HG03520 (cell line): ENCODE results near the gene BDH1.
A peak's percentile ranks its signal among the peaks of the same experiment; 100 is the strongest.
"Not testable (repeated sequence)": the region's sequence is repeated elsewhere in the genome, so short reads cannot be mapped to it uniquely, and the experiment has no call there.

Experiments
- ATAC-seq: cut with Tn5 transposase; IDR thresholded peaks from one replicate; pipeline ENCODE4 v1.9.1; 2021; ENCODE audit warnings: mild to moderate bottlenecking, moderate library complexity; ENCODE audit not compliant: unreplicated experiment

Gene BDH1

DNA sequence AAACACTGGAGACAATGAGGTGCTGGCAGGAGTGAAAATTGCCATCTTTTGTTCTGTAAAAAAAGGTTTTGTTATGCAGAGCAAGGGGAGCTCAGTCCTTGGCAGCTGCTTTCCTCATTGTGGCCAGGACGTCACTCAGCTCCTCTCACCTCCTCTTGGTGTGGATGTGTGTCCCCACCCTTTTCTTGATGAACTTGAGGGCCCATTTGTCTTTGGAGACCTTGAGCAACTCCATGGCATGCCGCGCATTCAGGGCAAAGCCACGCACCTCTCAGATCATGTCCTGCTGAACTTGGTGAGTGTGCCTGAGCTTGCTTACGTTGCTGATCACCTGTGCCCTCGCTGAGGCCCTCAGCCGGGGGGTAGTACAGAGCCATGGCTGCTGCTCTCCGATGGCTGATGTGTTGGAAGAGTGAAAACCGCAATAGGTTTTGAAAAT lies 24.5 kb upstream of the BDH1 start:
- ATAC-seq: no peak

DNA sequence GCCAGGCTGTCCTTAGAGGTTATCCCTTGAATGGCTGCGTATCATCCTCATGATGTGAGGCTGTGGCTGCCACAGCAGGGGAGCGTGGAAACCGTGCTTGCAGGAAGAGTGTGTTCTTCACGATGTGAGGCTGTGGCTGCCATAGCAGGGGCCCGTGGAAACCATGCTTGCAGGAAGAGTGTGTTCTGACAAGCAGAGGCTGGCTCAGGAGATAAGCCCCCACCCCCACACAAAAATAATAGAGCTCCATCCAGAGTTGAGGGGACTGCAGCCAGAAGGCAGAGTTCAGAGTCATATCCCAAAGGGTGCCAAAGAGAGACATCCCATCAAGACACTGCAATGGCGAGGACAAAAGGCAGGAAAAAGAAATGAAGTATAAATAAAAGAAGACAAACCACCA lies 22.6 kb upstream of the BDH1 start:
- no peak for ATAC-seq

DNA sequence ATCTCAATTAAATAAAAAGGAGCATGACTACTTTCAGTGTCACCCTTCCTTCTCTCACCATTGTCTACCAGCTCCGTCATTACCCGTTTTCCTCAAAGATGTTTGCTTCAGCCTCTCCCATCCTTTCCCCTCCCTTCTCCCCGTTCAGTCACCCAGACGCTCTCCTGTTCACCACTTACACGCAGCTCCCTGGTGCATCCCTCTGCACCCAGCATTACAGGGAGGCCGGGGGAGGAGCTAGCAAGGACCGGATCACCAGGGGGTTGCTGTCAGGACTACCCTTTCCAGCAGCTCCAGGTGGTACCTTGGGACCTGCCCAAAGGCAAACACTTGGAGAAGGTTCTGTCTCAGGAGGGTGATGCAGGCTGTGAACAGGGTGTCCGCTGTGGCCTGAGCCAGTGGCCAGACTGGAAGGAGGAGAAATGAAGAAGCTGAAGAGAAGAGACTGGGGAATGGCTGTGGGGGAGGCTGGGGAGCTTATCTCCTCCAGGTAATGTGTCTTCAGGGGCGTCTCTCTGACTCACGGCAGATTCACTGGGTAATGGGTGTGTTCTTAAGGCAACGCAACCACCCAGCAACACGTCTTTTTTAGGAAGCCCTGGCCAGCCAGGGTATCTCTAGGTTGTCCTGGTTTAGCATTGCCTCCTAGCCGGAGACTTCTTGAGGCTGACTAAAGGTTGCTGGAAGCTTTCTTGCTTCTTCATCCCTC lies 21.8 kb upstream of the BDH1 start:
- ATAC-seq: no peak

GRCh38 chr3:197576838-197577237 lies 21.1 kb upstream of the BDH1 start:
- ATAC-seq: no peak

DNA sequence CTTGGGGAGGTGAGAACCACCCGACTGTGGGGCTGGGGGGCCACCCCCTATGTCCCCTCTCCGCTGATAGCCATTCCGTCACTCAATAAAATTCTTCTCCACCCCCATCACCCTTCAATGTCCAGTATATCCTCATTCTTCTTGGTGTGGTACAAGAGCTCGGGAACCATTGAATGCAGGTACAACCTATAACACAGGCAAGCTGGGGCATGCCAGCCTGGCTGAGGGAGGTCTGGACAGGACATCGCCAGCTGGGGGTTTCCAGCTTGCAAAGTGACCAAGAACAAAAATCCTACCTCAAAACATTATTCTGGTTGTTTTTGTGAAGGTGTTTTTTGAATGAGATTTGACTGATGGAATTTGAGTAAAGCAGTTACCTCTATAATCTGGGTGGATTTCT lies 19.6 kb upstream of the BDH1 start:
- ATAC-seq: no peak

- ATAC-seq: not testable (repeated sequence)
Observed at GRCh38 chr3:197574396-197574991, 18.7 kb upstream of the BDH1 start.

- no peak for ATAC-seq
Observed at GRCh38 chr3:197573048-197573767, 17.4 kb upstream of the BDH1 start.

- ATAC-seq: not testable (repeated sequence)
Observed at GRCh38 chr3:197571880-197572172, 16.1 kb upstream of the BDH1 start.

- ATAC-seq: not testable (repeated sequence)
Observed at GRCh38 chr3:197571074-197571879, 15.5 kb upstream of the BDH1 start.

DNA sequence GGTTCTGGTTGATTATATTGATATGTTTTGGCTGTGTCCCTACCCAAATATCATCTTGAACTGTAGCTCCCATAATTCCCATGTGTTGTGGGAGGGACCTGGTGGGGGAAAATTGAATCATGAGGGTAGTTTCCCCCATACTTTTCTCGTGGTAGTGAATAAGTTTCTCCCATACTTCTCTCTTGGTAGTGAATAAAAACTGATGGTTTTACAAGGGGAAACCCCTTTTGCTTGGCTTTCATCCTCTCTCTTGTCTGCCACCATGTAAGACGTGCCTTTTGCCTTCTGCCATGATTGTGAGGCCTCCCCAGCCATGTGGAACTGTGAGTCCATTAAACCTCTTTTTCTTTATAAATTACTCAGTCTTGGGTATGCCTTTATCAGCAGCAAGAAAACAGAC lies 13.7 kb upstream of the BDH1 start:
- not testable (repeated sequence) for ATAC-seq

- no peak for ATAC-seq
Observed at GRCh38 chr3:197567904-197568681, 12.3 kb upstream of the BDH1 start.

DNA sequence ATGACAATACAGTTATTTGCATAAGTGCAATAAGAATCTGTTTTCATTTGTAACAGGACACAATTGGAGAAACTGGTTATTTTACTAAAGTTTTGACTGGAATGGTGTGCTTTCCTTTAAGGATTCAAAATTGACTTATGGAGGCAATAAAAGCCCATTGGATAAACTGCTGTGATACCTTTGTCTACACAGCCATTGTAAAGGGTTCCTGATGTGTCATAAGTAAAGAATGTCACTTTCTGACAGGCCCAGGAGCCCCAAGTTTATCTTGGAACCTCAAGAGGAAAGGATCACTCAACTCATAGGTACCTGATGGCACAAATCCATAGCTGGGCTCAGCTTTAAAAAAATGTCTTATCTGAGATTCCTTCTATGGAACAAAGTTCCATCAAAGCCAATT lies 10.4 kb upstream of the BDH1 start:
- ATAC-seq: not testable (repeated sequence)

DNA sequence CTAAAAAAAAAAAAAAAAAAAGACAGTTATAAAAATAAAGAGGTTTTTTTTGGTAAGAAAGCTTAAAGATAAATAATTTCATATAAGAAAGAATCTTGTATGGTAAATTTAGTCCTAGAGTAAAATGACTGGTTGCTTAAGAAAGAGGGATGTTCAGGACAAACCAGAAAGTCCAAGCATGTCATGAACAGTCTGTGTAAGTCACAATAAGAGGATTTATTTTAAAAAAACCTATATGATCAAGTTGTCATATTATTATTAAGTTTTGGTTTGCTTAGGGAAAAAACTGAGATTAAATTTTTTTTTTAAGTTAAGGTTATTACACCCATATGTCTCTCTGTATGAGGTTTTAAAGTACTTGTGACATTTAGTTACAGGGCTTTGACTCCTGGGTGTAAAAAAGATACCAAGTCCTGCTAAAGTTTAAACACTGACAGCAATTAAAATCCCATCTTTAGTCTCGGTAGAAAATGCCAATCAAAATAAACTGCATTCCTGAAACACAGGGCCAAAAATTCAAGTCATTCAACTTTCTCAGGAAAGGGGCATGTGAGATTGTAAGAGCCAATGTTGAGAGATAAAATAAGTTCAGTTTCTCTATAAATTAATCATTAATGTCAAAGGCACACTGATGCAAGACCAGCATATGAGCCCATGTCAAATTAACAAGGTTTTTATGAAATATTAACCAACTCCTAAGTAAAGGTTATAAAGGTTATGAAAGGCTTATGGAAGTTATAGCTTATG lies 8.5 kb upstream of the BDH1 start:
- ATAC-seq: no peak

DNA sequence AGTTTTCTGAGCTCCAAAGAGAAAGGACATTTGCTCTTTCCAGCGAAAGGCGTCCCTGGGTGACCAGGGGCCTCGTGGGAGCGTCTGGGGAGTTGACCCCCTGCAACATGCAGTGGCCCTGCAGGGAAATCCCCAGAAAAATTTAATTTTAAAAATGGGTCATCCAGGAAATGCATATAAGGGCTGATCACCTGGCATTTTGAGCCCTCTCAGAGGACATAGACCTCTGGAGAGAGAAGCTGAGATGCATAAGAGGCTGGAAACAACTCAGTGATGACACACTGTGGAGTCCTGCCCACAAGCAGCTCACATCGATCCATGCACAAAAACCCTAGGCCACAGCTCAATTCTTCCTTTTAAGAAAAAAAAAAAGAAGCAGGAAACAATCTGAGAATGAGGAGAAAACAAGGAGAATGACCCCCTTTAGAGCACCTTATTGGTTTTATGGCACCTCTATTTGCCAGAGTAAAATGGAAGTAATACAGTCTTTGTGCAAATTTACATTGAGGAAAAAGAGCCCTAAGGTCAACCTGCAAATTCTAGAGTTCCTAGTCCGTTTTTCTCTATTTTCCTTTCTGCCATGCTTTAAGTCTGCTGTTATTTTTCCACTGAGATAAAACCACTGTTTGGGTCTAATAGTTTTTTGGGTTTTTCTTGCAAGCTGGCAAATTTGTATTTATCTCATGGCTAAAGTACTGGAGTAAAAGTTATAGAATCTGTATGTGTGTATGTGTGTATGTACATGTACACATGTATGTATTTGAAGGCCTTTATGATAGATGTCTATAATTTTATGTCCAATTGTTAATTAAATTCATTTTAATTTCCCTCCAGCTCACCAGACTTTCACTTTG lies 6.9 kb upstream of the BDH1 start:
- no peak for ATAC-seq

- no peak for ATAC-seq
Observed at GRCh38 chr3:197561926-197562325, 6.2 kb upstream of the BDH1 start.

- ATAC-seq: no peak
Observed at GRCh38 chr3:197559651-197560050, 3.9 kb upstream of the BDH1 start.

DNA sequence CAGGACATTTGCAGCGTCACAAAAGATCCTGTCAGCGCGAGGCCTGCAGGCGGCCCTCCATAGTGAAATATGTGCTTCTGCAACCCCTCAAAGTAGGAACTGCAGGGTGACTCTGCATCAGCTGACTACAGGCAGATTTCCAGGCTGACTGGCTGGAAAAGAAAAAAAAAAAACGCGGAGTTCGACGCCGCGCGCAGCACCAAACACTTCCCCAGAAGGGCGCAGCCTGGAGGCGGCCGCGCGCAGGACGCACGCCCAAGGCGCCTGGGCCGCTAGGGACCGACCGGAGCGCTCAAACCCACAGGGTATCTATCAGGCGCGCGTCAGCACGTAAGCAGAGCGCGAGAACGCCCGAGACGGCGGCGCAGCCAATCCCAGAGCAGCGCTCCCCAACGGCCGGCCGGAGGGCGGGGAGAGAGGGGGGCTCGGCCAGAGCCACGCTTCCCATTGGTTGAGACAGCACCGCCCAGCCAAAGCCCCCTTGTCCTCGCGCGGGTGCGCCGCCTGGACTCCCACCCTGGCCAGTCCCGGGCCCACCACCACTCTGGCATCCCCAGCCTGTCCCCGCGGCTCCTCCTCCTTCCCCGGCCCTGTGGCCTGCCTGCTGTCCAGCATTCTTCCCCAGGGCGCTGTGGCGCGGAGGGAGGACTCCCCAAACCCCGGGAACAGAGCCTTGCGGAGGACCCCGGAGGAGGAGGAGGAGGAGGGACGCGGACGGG lies 1.0 kb downstream of the BDH1 start:
- ATAC-seq: peak; percentile 97

GRCh38 chr3:197554196-197554561 lies 1.6 kb downstream of the BDH1 start:
- no peak for ATAC-seq
